K562 (cell line): ENCODE measurements around the gene FMN2. TPM values are rescaled to one million over a fixed set of nuclear protein-coding genes. Genes with fewer than 3 reads are reported as not detected.

ENCODE experiments used
- BRCA1 ChIP-seq, 2 experiments: fragments of 450-650 bp in 1 of 2; sonication (generic) in 1 of 2; formaldehyde crosslinking in 1 of 2; IDR thresholded peaks; 2 replicates each; pipeline versions ENCODE4 v1.5.0 to v1.6.1; 2017 to 2020; ENCODE audit warnings: mild to moderate bottlenecking in 1 of 2, missing genetic modification reagents in 1 of 2
- NFIC ChIP-seq: fragments of 450-650 bp; IDR thresholded peaks from 2 replicates; pipeline ENCODE4 v1.6.1; 2017; ENCODE audit warnings: mild to moderate bottlenecking, inconsistent platforms
- RBM22 ChIP-seq: fragments of 200-400 bp; formaldehyde crosslinking; IDR thresholded peaks from 2 replicates; pipeline ENCODE4 v1.6.1; 2018; ENCODE audit warnings: low read length, low read depth; ENCODE audit not compliant: poor library complexity, severe bottlenecking
- SMARCA4 ChIP-seq: fragments of 450-650 bp; IDR thresholded peaks from 2 replicates; pipeline ENCODE4 v1.6.1; 2016
- STAG1 ChIP-seq: sonication (generic); formaldehyde crosslinking; IDR thresholded peaks from 2 replicates; pipeline ENCODE4 v1.5.0; 2020; ENCODE audit warnings: missing genetic modification reagents, borderline replicate concordance
- ZNF12 ChIP-seq: sonication (generic); formaldehyde crosslinking; IDR thresholded peaks from 2 replicates; pipeline ENCODE4 v1.4.0; 2020; ENCODE audit warnings: mild to moderate bottlenecking, missing genetic modification reagents
- polyA plus RNA-seq, 8 experiments: library from polyadenylated mRNA; depleted of rRNA in 4 of 8; stranded (reverse) in 5 of 8; unstranded in 3 of 8; fragments of >200 nt; fragmentation: Nextera tagmentation in 2 of 8; fragmentation: Illumina TruSeq in 1 of 8; extraction: Ambion mirVana in 2 of 8; extraction: Trizol in 1 of 8; gene quantifications; 2 replicates each; pipeline versions ENCODE4 v1.2.1 to v1.2.3, GENCODE V29; 2011 to 2014; ENCODE audit warnings: inconsistent platforms in 1 of 8, missing spikeins in 1 of 8
- total RNA-seq, 7 experiments: library from RNA; depleted of rRNA in 6 of 7; stranded (reverse); fragments of >200 nt in 6 of 7; fragmentation: Illumina TruSeq in 2 of 7; extraction: Trizol in 2 of 7; gene quantifications; 2 replicates each; pipeline versions ENCODE4 v1.2.1 to v1.2.3, GENCODE V29; 2011 to 2021; ENCODE audit warnings: low replicate concordance in 1 of 7
- TF ChIP-seq, protein P1 (sequence below): sonication (generic); formaldehyde crosslinking; IDR thresholded peaks from 2 replicates; pipeline ENCODE4 v1.4.0; 2020; ENCODE audit warnings: mild to moderate bottlenecking, missing genetic modification reagents
- TF ChIP-seq, protein P2 (sequence below): IDR thresholded peaks from 2 replicates; pipeline ENCODE4 v1.6.1; 2011; ENCODE audit warnings: borderline replicate concordance, low read depth, mild to moderate bottlenecking, moderate library complexity, low read length; ENCODE audit not compliant: insufficient read depth, poor library complexity, severe bottlenecking
- TF ChIP-seq, protein P3 (sequence below): fragments of 450-650 bp; conservative IDR thresholded peaks from 2 replicates; pipeline ENCODE4 v1.6.1; 2016; ENCODE audit warnings: missing genetic modification characterization, low read depth, mild to moderate bottlenecking, missing compliant biosample characterization, moderate library complexity
- TF ChIP-seq, protein P4 (sequence below): fragments of 450-650 bp; IDR thresholded peaks from 2 replicates; pipeline ENCODE4 v1.6.1; 2016; ENCODE audit warnings: mild to moderate bottlenecking, moderate library complexity

FMN2 gene
- total and polyA plus RNA-seq, 9 of the 15 experiments (the other 6 are each of a cell fraction or from before 2014, with no cell fraction given), result 0.15 to 0.45 (median 0.16) TPM; not detected in 3

GRCh38 chr1:240492832-240493440 lies 401.3 kb downstream of the FMN2 start (continued):
- TF ChIP-seq, protein P1, sequence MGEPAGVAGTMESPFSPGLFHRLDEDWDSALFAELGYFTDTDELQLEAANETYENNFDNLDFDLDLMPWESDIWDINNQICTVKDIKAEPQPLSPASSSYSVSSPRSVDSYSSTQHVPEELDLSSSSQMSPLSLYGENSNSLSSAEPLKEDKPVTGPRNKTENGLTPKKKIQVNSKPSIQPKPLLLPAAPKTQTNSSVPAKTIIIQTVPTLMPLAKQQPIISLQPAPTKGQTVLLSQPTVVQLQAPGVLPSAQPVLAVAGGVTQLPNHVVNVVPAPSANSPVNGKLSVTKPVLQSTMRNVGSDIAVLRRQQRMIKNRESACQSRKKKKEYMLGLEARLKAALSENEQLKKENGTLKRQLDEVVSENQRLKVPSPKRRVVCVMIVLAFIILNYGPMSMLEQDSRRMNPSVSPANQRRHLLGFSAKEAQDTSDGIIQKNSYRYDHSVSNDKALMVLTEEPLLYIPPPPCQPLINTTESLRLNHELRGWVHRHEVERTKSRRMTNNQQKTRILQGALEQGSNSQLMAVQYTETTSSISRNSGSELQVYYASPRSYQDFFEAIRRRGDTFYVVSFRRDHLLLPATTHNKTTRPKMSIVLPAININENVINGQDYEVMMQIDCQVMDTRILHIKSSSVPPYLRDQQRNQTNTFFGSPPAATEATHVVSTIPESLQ (CRISPR knock-in tag), result no peak
- TF ChIP-seq NFIC (peak; percentile 91), RBM22 (no peak), BRCA1 (IDR thresholded peaks at IDR 0.05) (no peak), BRCA1 (CRISPR knock-in tag; IDR thresholded peaks at IDR 0.05) (no peak), SMARCA4 (no peak), STAG1 (peak; percentile 31; the same call in 1 of the 2 replicates), ZNF12 (no peak)
- TF ChIP-seq, protein P2, sequence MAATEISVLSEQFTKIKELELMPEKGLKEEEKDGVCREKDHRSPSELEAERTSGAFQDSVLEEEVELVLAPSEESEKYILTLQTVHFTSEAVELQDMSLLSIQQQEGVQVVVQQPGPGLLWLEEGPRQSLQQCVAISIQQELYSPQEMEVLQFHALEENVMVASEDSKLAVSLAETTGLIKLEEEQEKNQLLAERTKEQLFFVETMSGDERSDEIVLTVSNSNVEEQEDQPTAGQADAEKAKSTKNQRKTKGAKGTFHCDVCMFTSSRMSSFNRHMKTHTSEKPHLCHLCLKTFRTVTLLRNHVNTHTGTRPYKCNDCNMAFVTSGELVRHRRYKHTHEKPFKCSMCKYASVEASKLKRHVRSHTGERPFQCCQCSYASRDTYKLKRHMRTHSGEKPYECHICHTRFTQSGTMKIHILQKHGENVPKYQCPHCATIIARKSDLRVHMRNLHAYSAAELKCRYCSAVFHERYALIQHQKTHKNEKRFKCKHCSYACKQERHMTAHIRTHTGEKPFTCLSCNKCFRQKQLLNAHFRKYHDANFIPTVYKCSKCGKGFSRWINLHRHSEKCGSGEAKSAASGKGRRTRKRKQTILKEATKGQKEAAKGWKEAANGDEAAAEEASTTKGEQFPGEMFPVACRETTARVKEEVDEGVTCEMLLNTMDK, result peak; percentile 46
- TF ChIP-seq, protein P3, sequence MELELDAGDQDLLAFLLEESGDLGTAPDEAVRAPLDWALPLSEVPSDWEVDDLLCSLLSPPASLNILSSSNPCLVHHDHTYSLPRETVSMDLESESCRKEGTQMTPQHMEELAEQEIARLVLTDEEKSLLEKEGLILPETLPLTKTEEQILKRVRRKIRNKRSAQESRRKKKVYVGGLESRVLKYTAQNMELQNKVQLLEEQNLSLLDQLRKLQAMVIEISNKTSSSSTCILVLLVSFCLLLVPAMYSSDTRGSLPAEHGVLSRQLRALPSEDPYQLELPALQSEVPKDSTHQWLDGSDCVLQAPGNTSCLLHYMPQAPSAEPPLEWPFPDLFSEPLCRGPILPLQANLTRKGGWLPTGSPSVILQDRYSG, result no peak
- TF ChIP-seq, protein P4, sequence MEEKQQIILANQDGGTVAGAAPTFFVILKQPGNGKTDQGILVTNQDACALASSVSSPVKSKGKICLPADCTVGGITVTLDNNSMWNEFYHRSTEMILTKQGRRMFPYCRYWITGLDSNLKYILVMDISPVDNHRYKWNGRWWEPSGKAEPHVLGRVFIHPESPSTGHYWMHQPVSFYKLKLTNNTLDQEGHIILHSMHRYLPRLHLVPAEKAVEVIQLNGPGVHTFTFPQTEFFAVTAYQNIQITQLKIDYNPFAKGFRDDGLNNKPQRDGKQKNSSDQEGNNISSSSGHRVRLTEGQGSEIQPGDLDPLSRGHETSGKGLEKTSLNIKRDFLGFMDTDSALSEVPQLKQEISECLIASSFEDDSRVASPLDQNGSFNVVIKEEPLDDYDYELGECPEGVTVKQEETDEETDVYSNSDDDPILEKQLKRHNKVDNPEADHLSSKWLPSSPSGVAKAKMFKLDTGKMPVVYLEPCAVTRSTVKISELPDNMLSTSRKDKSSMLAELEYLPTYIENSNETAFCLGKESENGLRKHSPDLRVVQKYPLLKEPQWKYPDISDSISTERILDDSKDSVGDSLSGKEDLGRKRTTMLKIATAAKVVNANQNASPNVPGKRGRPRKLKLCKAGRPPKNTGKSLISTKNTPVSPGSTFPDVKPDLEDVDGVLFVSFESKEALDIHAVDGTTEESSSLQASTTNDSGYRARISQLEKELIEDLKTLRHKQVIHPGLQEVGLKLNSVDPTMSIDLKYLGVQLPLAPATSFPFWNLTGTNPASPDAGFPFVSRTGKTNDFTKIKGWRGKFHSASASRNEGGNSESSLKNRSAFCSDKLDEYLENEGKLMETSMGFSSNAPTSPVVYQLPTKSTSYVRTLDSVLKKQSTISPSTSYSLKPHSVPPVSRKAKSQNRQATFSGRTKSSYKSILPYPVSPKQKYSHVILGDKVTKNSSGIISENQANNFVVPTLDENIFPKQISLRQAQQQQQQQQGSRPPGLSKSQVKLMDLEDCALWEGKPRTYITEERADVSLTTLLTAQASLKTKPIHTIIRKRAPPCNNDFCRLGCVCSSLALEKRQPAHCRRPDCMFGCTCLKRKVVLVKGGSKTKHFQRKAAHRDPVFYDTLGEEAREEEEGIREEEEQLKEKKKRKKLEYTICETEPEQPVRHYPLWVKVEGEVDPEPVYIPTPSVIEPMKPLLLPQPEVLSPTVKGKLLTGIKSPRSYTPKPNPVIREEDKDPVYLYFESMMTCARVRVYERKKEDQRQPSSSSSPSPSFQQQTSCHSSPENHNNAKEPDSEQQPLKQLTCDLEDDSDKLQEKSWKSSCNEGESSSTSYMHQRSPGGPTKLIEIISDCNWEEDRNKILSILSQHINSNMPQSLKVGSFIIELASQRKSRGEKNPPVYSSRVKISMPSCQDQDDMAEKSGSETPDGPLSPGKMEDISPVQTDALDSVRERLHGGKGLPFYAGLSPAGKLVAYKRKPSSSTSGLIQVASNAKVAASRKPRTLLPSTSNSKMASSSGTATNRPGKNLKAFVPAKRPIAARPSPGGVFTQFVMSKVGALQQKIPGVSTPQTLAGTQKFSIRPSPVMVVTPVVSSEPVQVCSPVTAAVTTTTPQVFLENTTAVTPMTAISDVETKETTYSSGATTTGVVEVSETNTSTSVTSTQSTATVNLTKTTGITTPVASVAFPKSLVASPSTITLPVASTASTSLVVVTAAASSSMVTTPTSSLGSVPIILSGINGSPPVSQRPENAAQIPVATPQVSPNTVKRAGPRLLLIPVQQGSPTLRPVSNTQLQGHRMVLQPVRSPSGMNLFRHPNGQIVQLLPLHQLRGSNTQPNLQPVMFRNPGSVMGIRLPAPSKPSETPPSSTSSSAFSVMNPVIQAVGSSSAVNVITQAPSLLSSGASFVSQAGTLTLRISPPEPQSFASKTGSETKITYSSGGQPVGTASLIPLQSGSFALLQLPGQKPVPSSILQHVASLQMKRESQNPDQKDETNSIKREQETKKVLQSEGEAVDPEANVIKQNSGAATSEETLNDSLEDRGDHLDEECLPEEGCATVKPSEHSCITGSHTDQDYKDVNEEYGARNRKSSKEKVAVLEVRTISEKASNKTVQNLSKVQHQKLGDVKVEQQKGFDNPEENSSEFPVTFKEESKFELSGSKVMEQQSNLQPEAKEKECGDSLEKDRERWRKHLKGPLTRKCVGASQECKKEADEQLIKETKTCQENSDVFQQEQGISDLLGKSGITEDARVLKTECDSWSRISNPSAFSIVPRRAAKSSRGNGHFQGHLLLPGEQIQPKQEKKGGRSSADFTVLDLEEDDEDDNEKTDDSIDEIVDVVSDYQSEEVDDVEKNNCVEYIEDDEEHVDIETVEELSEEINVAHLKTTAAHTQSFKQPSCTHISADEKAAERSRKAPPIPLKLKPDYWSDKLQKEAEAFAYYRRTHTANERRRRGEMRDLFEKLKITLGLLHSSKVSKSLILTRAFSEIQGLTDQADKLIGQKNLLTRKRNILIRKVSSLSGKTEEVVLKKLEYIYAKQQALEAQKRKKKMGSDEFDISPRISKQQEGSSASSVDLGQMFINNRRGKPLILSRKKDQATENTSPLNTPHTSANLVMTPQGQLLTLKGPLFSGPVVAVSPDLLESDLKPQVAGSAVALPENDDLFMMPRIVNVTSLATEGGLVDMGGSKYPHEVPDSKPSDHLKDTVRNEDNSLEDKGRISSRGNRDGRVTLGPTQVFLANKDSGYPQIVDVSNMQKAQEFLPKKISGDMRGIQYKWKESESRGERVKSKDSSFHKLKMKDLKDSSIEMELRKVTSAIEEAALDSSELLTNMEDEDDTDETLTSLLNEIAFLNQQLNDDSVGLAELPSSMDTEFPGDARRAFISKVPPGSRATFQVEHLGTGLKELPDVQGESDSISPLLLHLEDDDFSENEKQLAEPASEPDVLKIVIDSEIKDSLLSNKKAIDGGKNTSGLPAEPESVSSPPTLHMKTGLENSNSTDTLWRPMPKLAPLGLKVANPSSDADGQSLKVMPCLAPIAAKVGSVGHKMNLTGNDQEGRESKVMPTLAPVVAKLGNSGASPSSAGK, result peak; percentile 35; the same call in 1 of the 2 replicates
